VCaP (cell line): ENCODE measurements around the gene SHTN1.

Experiments
- H3K27ac ChIP-seq: fragments of 450-650 bp; 2 replicates; pipeline ENCODE4 v1.5.1; 2017
- TF ChIP-seq, protein P1 (sequence below): fragments of 450-650 bp; conservative IDR thresholded peaks from 2 replicates; pipeline ENCODE4 v1.5.1; 2017; ENCODE audit warnings: mild to moderate bottlenecking, moderate library complexity

Gene SHTN1

DNA sequence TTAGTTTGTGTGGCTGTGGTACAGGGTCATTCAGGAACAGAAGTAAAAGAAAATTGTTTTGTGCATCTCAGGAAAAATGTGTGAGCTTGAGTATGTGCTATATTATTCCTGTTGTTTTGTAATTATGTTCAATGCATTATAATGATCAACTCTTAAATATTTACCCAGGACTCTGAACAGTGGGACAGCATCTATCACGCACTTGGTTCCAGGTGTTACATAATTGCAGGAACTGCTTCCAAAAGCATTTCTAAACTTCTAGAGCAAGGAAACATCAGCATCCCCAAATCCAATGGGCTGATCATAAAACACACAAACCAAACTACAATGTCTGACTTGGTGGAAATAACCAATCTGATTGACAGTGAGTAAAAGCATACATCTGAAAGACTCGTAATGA is 129.1 kb downstream of the SHTN1 start:
- no peak overlapping the region for H3K27ac ChIP-seq
- TF ChIP-seq, protein P1, sequence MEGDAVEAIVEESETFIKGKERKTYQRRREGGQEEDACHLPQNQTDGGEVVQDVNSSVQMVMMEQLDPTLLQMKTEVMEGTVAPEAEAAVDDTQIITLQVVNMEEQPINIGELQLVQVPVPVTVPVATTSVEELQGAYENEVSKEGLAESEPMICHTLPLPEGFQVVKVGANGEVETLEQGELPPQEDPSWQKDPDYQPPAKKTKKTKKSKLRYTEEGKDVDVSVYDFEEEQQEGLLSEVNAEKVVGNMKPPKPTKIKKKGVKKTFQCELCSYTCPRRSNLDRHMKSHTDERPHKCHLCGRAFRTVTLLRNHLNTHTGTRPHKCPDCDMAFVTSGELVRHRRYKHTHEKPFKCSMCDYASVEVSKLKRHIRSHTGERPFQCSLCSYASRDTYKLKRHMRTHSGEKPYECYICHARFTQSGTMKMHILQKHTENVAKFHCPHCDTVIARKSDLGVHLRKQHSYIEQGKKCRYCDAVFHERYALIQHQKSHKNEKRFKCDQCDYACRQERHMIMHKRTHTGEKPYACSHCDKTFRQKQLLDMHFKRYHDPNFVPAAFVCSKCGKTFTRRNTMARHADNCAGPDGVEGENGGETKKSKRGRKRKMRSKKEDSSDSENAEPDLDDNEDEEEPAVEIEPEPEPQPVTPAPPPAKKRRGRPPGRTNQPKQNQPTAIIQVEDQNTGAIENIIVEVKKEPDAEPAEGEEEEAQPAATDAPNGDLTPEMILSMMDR: no peak

DNA sequence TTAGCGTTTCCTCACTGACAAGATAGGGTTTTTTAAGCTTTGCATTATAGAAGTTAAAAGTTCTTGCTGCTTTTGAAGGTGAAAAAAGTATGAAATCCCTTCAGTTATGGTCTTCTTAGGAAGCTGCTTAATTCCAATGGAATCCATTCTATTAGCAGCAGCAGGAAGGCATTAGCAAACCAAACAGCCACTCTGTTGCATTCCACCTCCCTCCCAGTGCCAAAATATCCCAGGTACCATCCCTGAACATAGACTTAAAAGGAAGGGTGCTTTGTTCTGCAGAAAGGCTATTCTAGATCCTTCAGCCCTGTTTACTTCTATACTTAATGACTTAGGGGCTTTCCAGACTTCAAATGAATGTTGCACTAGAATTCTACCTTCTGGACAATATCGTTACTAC is 131.9 kb downstream of the SHTN1 start:
- H3K27ac ChIP-seq: no peak overlapping the region
- TF ChIP-seq, protein P1: no peak

DNA sequence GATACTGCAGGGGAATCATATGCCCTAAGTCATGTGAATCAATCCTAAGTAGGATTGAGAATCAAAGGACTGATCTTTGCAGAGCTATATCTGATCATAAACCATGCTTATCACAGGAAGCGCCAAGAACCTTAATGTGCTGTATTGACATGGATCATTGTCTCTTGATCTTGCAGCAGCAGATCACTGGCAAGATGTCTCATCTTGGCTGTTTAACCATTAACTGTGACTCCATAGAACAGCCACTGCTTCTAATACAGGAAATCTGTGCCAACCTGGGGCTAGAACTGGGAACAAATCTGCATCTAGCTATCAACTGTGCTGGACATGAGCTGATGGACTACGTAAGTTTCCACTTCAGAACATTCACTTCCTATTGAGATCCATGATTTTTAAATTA is 134.0 kb downstream of the SHTN1 start:
- peak overlapping the region; percentile 79 for H3K27ac ChIP-seq
- TF ChIP-seq, protein P1: no peak

DNA sequence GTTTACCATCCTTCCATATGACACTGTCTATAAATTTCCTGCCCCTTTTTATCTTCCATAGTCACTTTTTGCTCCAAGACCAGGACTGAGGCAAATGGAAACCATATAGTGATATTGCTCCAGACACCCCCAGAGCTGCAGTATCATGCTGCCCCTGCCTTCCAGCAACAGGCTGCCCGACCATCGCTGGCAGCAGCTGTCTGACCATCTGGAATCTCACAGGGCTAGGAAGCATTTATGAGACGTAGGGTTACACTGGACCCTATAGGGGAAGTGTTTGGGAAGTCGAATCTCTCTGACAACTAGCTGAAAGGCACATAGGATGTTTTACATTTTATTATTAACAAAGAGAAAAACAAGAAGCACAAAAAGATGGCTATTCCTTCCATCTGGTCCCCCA is 136.3 kb downstream of the SHTN1 start:
- TF ChIP-seq, protein P1: no peak
- H3K27ac ChIP-seq: peak overlapping the region; percentile 79; the same call in 1 of the 2 replicates

DNA sequence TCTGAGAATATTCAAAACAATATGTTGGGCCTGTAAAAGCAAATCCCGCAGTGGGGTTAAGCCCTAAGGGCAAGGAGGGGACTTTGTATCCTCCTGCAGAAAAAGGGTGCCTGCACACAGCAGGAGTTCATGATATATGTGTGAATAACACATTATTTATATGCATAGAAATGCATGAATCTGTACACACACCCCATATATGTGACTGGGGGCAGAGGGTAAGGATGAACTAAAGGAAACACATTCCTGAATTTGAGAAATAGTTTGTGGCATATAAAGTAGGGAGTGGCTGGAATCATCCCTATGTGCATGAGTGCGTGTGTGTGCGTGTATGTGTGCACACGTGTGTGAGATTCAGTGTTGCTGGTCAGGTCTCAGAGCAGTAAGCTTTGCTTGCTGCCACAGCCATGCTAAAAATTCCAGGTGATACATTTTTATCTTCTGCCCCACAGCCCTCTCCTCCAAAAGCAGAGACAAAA is 136.8 kb downstream of the SHTN1 start:
- TF ChIP-seq, protein P1: no peak
- H3K27ac ChIP-seq: peak overlapping the region; percentile 79

DNA sequence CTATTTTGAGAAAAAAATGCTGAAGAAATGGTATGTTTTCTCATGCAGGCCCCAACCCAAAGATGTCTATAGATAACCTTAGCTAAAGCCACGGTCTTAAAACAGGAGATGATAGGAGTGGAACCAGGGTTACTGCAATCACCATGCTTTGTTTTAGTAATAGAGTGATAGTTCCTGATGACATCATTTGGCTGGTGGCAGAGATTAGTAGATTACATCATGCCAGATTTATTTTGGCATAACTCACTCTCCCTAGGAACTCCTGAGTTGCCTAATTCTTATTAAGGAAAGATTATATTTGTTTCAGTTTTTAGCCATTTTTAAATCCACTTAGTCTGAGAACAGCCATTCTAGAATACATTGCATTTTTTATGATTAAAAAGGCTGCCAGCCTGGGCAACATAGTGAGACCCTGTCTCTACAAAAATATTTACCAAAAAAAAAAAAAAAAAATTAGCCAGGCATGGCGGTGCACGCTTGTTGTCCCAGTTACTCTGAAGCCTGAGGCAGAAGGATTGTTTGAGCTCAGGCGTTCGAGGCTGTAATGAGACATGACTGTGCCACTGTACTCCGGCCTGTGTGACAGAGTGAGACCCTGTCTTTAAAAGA is 137.9 kb downstream of the SHTN1 start:
- TF ChIP-seq, protein P1: no peak
- peak overlapping the region; percentile 79 for H3K27ac ChIP-seq

DNA sequence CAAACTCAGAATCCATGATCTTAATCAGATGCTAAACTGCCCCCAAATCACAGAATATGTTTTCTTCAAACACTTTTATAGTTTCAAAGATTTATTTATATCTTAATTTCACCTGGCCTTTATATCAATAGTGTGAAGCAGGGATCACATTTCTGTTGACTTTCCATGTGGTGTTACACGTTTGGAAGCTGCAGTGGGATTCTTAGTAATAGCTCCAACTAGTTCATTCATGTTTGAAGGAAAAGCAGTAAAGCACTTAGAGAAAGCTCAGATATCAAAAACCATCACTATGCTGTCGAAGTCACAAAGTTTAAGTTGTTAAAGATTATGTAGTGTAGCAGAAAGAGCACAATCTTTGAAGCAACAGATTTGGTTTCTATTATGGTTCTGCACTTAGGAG is 138.9 kb downstream of the SHTN1 start:
- no peak overlapping the region for H3K27ac ChIP-seq
- TF ChIP-seq, protein P1: no peak
